ENCODE results near the gene HOXA4. TPM values are rescaled to one million over a fixed set of nuclear protein-coding genes. Genes with fewer than 3 reads are reported as not detected.

Gene HOXA4
- total and polyA plus RNA-seq, 10 of the 15 experiments (the other 5 are each of a cell fraction or from before 2014, with no cell fraction given) = 0.07 TPM; not detected in 9

GRCh38 chr7:27124096-27124901, 6.3 kb downstream of the HOXA4 start:
- intact Hi-C loops (cut with micrococcal nuclease; ENCODE audit: unreplicated experiment) (no loop called here), in situ Hi-C loops (cut with MboI) (no loop called here)
- BruUV-seq (replicated peaks) = no TSS peak
- Histone ChIP-seq H4K20me1 (ENCODE audit: control insufficient read depth, insufficient read depth) (no peaks in the 10 kb centered on the region), H3K36me3 (ENCODE audit: control insufficient read depth in 2 of 2, insufficient read depth in 2 of 2, low read length in 1 of 2) (no peaks in the 10 kb centered on the region), H3K4me1 (ENCODE audit: control insufficient read depth, insufficient read depth, low read length) (no peaks in the 10 kb centered on the region), H3K4me2 (ENCODE audit: control insufficient read depth, insufficient read depth) (no peak overlapping the region), H3K9ac (ENCODE audit: control insufficient read depth, insufficient read depth, low read length) (no peak overlapping the region), H3K79me2 (ENCODE audit: control insufficient read depth, insufficient read depth, low read length) (no peaks in the 10 kb centered on the region), H3K4me3 (no peak overlapping the region), H3K9me3 (replicated peaks; ENCODE audit: control insufficient read depth, insufficient read depth, low read length) (no peaks in the 10 kb centered on the region), H2AFZ (ENCODE audit: control insufficient read depth, low read depth, low read length) (no peak overlapping the region), H3K27me3 (replicated peaks in 1 of 2; ENCODE audit: control insufficient read depth in 2 of 2, insufficient read depth in 2 of 2, low read length in 1 of 2) (peaks cover 0 to 2% of the 10 kb centered on the region in 2 experiments; a peak in 3 of 4 replicates), H3K27ac (ENCODE audit: control insufficient read depth, insufficient read depth) (no peak overlapping the region)
- ChIA-PET SMC1A (ENCODE audit: uncharacterized antibody, unreplicated experiment) (no interaction called here), CTCF (no interaction called here), POLR2A (no interaction called here), RAD21 (ENCODE audit: unreplicated experiment) (no interaction called here)
- FAIRE-seq = no peak
- no peak for ATAC-seq
- 81% methylated on average over 43 of the region's 43 CpGs for WGBS (ENCODE audit: insufficient coverage, insufficient replicate concordance, low lambda C conversion rate, missing lambda C conversion rate)
- peak; percentile 50; the same call in 1 of the 2 replicates for TF ChIP-seq RAD51 (IDR thresholded peaks at IDR 0.05)
- TF ChIP-seq SMAD5 (IDR thresholded peaks at IDR 0.05; ENCODE audit: low read depth) = no peak
- TF ChIP-seq POLR2AphosphoS2 (IDR thresholded peaks at IDR 0.05; ENCODE audit: low read depth, low read length) = no peak
- no peak for TF ChIP-seq TCF12 (IDR thresholded peaks at IDR 0.05; ENCODE audit: low read depth, low read length)
- no peak for TF ChIP-seq SREBF1 (IDR thresholded peaks at IDR 0.05; ENCODE audit: low read length)
- no peak for TF ChIP-seq STAT1 (conservative IDR thresholded peaks at IDR 0.05)
- no peak for DNase-seq (ENCODE audit: low read depth, low spot score)

GRCh38 chr7:27123477-27124053, 7.0 kb downstream of the HOXA4 start:
- ChIA-PET CTCF (no interaction called here), RAD21 (ENCODE audit: unreplicated experiment) (no interaction called here), POLR2A (no interaction called here), SMC1A (ENCODE audit: uncharacterized antibody, unreplicated experiment) (no interaction called here)
- Histone ChIP-seq H3K36me3 (ENCODE audit: control insufficient read depth in 2 of 2, insufficient read depth in 2 of 2, low read length in 1 of 2) (no peaks in the 10 kb centered on the region), H3K4me2 (ENCODE audit: control insufficient read depth, insufficient read depth) (no peak overlapping the region), H4K20me1 (ENCODE audit: control insufficient read depth, insufficient read depth) (no peaks in the 10 kb centered on the region), H3K4me1 (ENCODE audit: control insufficient read depth, insufficient read depth, low read length) (no peaks in the 10 kb centered on the region), H2AFZ (ENCODE audit: control insufficient read depth, low read depth, low read length) (no peak overlapping the region), H3K9me3 (replicated peaks; ENCODE audit: control insufficient read depth, insufficient read depth, low read length) (no peaks in the 10 kb centered on the region), H3K27me3 (replicated peaks in 1 of 2; ENCODE audit: control insufficient read depth in 2 of 2, insufficient read depth in 2 of 2, low read length in 1 of 2) (peaks cover 0 to 2% of the 10 kb centered on the region in 2 experiments; a peak in 3 of 4 replicates), H3K27ac (ENCODE audit: control insufficient read depth, insufficient read depth) (no peak overlapping the region), H3K79me2 (ENCODE audit: control insufficient read depth, insufficient read depth, low read length) (no peaks in the 10 kb centered on the region), H3K4me3 (no peak overlapping the region), H3K9ac (ENCODE audit: control insufficient read depth, insufficient read depth, low read length) (no peak overlapping the region)
- intact Hi-C loops (cut with micrococcal nuclease; ENCODE audit: unreplicated experiment) = no loop called here
- BruUV-seq (replicated peaks) = no TSS peak
- no peak for TF ChIP-seq ESRRA (IDR thresholded peaks at IDR 0.05; ENCODE audit: low read length)
- TF ChIP-seq CEBPB (IDR thresholded peaks at IDR 0.05; ENCODE audit: borderline replicate concordance in 1 of 2, low read depth in 2 of 2, low read length in 2 of 2) = no peak
- in situ Hi-C loops (cut with MboI) = no loop called here
- FAIRE-seq (no peak), DNase-seq (ENCODE audit: low read depth, low spot score) (no peak), ATAC-seq (no peak)
- WGBS (ENCODE audit: insufficient coverage, insufficient replicate concordance, low lambda C conversion rate, missing lambda C conversion rate) = 84% methylated on average over 26 of the region's 26 CpGs
